ENCODE measurements around the gene C16orf92. TPM values are rescaled to one million over a fixed set of nuclear protein-coding genes. Genes with fewer than 3 reads are reported as not detected.

Gene C16orf92
- total and polyA plus RNA-seq, 12 donors = not detected

GRCh38 chr16:29999605-30000004 lies 23.4 kb upstream of the C16orf92 start:
- no peak for DNase-seq
- no peaks in the 10 kb centered on the region for H3K27me3 ChIP-seq
- no peaks in the 10 kb centered on the region for H3K9me3 ChIP-seq (replicated peaks in 1 of 3)
- H3K36me3 ChIP-seq (replicated peaks in 1 of 2) = peaks cover 0 to 5% of the 10 kb centered on the region in 2 donors
- TF ChIP-seq, protein P1, sequence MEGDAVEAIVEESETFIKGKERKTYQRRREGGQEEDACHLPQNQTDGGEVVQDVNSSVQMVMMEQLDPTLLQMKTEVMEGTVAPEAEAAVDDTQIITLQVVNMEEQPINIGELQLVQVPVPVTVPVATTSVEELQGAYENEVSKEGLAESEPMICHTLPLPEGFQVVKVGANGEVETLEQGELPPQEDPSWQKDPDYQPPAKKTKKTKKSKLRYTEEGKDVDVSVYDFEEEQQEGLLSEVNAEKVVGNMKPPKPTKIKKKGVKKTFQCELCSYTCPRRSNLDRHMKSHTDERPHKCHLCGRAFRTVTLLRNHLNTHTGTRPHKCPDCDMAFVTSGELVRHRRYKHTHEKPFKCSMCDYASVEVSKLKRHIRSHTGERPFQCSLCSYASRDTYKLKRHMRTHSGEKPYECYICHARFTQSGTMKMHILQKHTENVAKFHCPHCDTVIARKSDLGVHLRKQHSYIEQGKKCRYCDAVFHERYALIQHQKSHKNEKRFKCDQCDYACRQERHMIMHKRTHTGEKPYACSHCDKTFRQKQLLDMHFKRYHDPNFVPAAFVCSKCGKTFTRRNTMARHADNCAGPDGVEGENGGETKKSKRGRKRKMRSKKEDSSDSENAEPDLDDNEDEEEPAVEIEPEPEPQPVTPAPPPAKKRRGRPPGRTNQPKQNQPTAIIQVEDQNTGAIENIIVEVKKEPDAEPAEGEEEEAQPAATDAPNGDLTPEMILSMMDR (IDR thresholded peaks at IDR 0.05) = no peak
- no peak for TF ChIP-seq POLR2A (IDR thresholded peaks at IDR 0.05)
- intact Hi-C loops (cut with DNase I) = loop anchor here in 1 of 2 donors (5.0 to 10.0 kb wide), 2 partner anchors 75 to 127 kb away; partner anchors contain the start of gene KCTD13
- 88 to 93% (median 92%) methylated on average over 6 of the region's 6 CpGs for WGBS, 4 donors
- H3K4me1 ChIP-seq (replicated peaks in 1 of 2) = peaks cover 15 to 16% of the 10 kb centered on the region in 2 donors
- H3K4me3 ChIP-seq = no peak overlapping the region
- H3K27ac ChIP-seq = no peak overlapping the region

- intact Hi-C loops (cut with DNase I) = loop anchor here in 1 of 2 donors (5.0 kb wide), 1 partner anchor 129 kb away; no protein-coding TSS in a partner anchor
- WGBS, 4 donors = 82 to 88% (median 85%) methylated on average over 25 to 33 of the region's 33 CpGs
- DNase-seq = no peak
- Histone ChIP-seq H3K36me3 (replicated peaks in 1 of 2) (peaks cover 0 to 5% of the 10 kb centered on the region in 2 donors), H3K27ac (no peak overlapping the region), H3K9me3 (replicated peaks in 1 of 3) (no peaks in the 10 kb centered on the region), H3K4me3 (no peak overlapping the region), H3K27me3 (no peaks in the 10 kb centered on the region), H3K4me1 (replicated peaks in 1 of 2) (peaks cover 7 to 9% of the 10 kb centered on the region in 2 donors)
- no peak for TF ChIP-seq POLR2A (IDR thresholded peaks at IDR 0.05)
- TF ChIP-seq, protein P1 (IDR thresholded peaks at IDR 0.05) = no peak
These were observed 22.0 kb upstream of the C16orf92 start for GRCh38 chr16:30000735-30001631.

GRCh38 chr16:30002614-30003346 lies 20.2 kb upstream of the C16orf92 start:
- TF ChIP-seq, protein P1 (IDR thresholded peaks at IDR 0.05) = no peak
- TF ChIP-seq POLR2A (IDR thresholded peaks at IDR 0.05) = no peak
- no peak overlapping the region for H3K4me3 ChIP-seq
- H3K27me3 ChIP-seq = no peaks in the 10 kb centered on the region
- no peaks in the 10 kb centered on the region for H3K9me3 ChIP-seq (replicated peaks in 1 of 3)
- peaks cover 0 to 5% of the 10 kb centered on the region in 2 donors for H3K36me3 ChIP-seq (replicated peaks in 1 of 2)
- no peaks in the 10 kb centered on the region for H3K4me1 ChIP-seq (replicated peaks in 1 of 2)
- WGBS, 4 donors = 82 to 86% (median 84%) methylated on average over 19 of the region's 19 CpGs
- no peak overlapping the region for H3K27ac ChIP-seq
- DNase-seq = no peak
- intact Hi-C loops (cut with DNase I) = loop anchor here in 1 of 2 donors (5.0 kb wide), 1 partner anchor 130 kb away; no protein-coding TSS in a partner anchor

All from adrenal gland (tissue), 12 donors.